HUDEP-2 (cell line): ENCODE measurements around the gene DPEP3.
"Not testable (repeated sequence)": the region's sequence is repeated elsewhere in the genome, so short reads cannot be mapped to it uniquely, and the experiment has no call there.

Experiments used
- DNase-seq, 76 experiments: peaks; one replicate each; lab custom pipeline; 2025; ENCODE audit not compliant: unreplicated experiment in 76 of 76; lab: John Stamatoyannopoulos, UW

The DPEP3 gene

GRCh38 chr16:67948015-67948414 lies 32.3 kb downstream of the DPEP3 start:
- peak in 12 of 76 experiments; percentile 8 to 40 (median 18) for DNase-seq

GRCh38 chr16:67946966-67947558 lies 33.2 kb downstream of the DPEP3 start:
- DNase-seq, result no peak

GRCh38 chr16:67946128-67946569 lies 34.1 kb downstream of the DPEP3 start:
- no peak for DNase-seq

GRCh38 chr16:67945392-67945933 lies 34.8 kb downstream of the DPEP3 start:
- no peak for DNase-seq

GRCh38 chr16:67944690-67945391 lies 35.5 kb downstream of the DPEP3 start:
- no peak for DNase-seq

GRCh38 chr16:67943619-67944504 lies 36.4 kb downstream of the DPEP3 start, which contains the start of gene LCAT:
Gene LCAT, minus strand, starts transcription at chr16:67944120. Its CDS starts 19 bp downstream, at chr16:67944101.
- DNase-seq, result peak in 13 of 76 experiments; percentile 11 to 69 (median 50)

- no peak for DNase-seq
Measured at GRCh38 chr16:67943256-67943618, 37.1 kb downstream of the DPEP3 start.

GRCh38 chr16:67942510-67943255 lies 37.6 kb downstream of the DPEP3 start:
- no peak for DNase-seq

- DNase-seq, result peak in 36 of 76 experiments; percentile 10 to 65 (median 28)
Measured at GRCh38 chr16:67942200-67942509, 38.1 kb downstream of the DPEP3 start.

- DNase-seq, result peak in 10 of 76 experiments; percentile 9 to 41 (median 18)
Measured at GRCh38 chr16:67941469-67942199, 38.7 kb downstream of the DPEP3 start.

- peak in 22 of 76 experiments; percentile 6 to 48 (median 24) for DNase-seq
Measured at GRCh38 chr16:67940446-67941089, 39.7 kb downstream of the DPEP3 start.

- peak in 3 of 76 experiments; percentile 11 to 25 (median 14) for DNase-seq
Measured at GRCh38 chr16:67939507-67940445, 40.5 kb downstream of the DPEP3 start.

GRCh38 chr16:67937713-67938112 lies 42.6 kb downstream of the DPEP3 start:
- DNase-seq, result not testable (repeated sequence)

- peak in 19 of 76 experiments; percentile 16 to 54 (median 33) for DNase-seq
Measured at GRCh38 chr16:67936880-67937605, 43.3 kb downstream of the DPEP3 start.

- peak in 27 of 76 experiments; percentile 5 to 59 (median 37) for DNase-seq
Measured at GRCh38 chr16:67936124-67936879, 44.0 kb downstream of the DPEP3 start, which contains the start of gene PSMB10. Gene PSMB10, minus strand, starts transcription at chr16:67936850. Its CDS starts 101 bp downstream, at chr16:67936749.

- DNase-seq, result peak in 74 of 76 experiments; percentile 64 to 97 (median 92)
Measured at GRCh38 chr16:67935402-67936123, 44.7 kb downstream of the DPEP3 start.
